OCI-LY3 (cell line): ENCODE results near the gene MS4A4E.

Experiments used
- H2AFZ ChIP-seq: fragments of 200-600, 300-600 bp; shearing (Covaris generic); 2 replicates; pipeline ENCODE4 v1.6.0; 2014; ENCODE audit warnings: antibody characterized with exemption, low read depth, low read length
- H3K27ac ChIP-seq: fragments of 200-600, 300-600 bp; sonication (generic); 2 replicates; pipeline ENCODE4 v1.5.1; 2014; ENCODE audit warnings: mild to moderate bottlenecking, low read length, moderate library complexity, mixed read lengths
- H3K27me3 ChIP-seq: fragments of 200-600, 300-600 bp; sonication (generic); 2 replicates; pipeline ENCODE4 v1.6.1; 2014; ENCODE audit warnings: low read depth, low read length, mixed read lengths
- H3K36me3 ChIP-seq: fragments of 200-600, 300-600 bp; sonication (generic); replicated peaks from 2 replicates; pipeline ENCODE3; 2014; ENCODE audit warnings: low read depth, low read length, mixed read lengths
- H3K4me1 ChIP-seq: fragments of 300-600, 200-600 bp; sonication (generic); 2 replicates; pipeline ENCODE4 v1.6.1; 2014; ENCODE audit warnings: low read length, mixed read lengths
- H3K4me2 ChIP-seq: fragments of 200-600, 300-600 bp; sonication (generic); 2 replicates; pipeline ENCODE4 v1.6.1; 2014; ENCODE audit warnings: low read length, mixed read lengths
- H3K4me3 ChIP-seq: fragments of 300-600, 200-600 bp; sonication (generic); 2 replicates; pipeline ENCODE4 v1.5.1; 2014; ENCODE audit warnings: antibody characterized with exemption, mild to moderate bottlenecking, low read length, moderate library complexity
- H3K79me2 ChIP-seq: fragments of 300-600, 200-600 bp; shearing (Covaris generic); 2 replicates; pipeline ENCODE4 v1.6.1; 2014; ENCODE audit warnings: mild to moderate bottlenecking, low read length, mixed read lengths
- H3K9ac ChIP-seq: fragments of 300-600, 200-600 bp; shearing (Covaris generic); 2 replicates; pipeline ENCODE4 v1.6.0; 2014; ENCODE audit warnings: mild to moderate bottlenecking, low read length, moderate library complexity
- H3K9me3 ChIP-seq: fragments of 200-600, 300-600 bp; shearing (Covaris generic); 2 replicates; pipeline ENCODE4 v1.6.1; 2014; ENCODE audit warnings: low read length, mixed read lengths; ENCODE audit not compliant: insufficient read depth
- H4K20me1 ChIP-seq: fragments of 200-600, 300-600 bp; sonication (generic); 2 replicates; pipeline ENCODE4 v1.6.1; 2016; ENCODE audit warnings: low read length, mixed read lengths; ENCODE audit not compliant: insufficient read depth
- CTCF ChIP-seq: fragments of 200-600, 300-600 bp; sonication (generic); IDR thresholded peaks from 2 replicates; pipeline ENCODE4 v1.5.1; 2014; ENCODE audit warnings: antibody characterized with exemption, low read length, low read depth
- EZH2phosphoT487 ChIP-seq: fragments of 200-600 bp; shearing (Covaris generic); IDR thresholded peaks from 2 replicates; pipeline ENCODE4 v1.6.1; 2018; ENCODE audit warnings: antibody characterized with exemption, mixed run types, low read depth

MS4A4E gene

GRCh38 chr11:60175860-60176275, 67.1 kb downstream of the MS4A4E start:
- H3K9me3 ChIP-seq, result peaks cover 15% of the 10 kb centered on the region
- H3K4me1 ChIP-seq, result peaks cover 10% of the 10 kb centered on the region
- TF ChIP-seq EZH2phosphoT487, result no peak
- no peak for TF ChIP-seq CTCF
- H3K4me2 ChIP-seq, result peak overlapping the region; percentile 20; the same call in 1 of the 2 replicates
- no peak overlapping the region for H3K9ac ChIP-seq
- H3K27ac ChIP-seq, result no peak overlapping the region
- H3K27me3 ChIP-seq, result no peaks in the 10 kb centered on the region; the same call in 1 of the 2 replicates
- H2AFZ ChIP-seq, result peak overlapping the region; percentile 45; the same call in 1 of the 2 replicates
- H4K20me1 ChIP-seq, result no peaks in the 10 kb centered on the region
- H3K4me3 ChIP-seq, result no peak overlapping the region
- H3K36me3 ChIP-seq, result no peaks in the 10 kb centered on the region
- no peaks in the 10 kb centered on the region for H3K79me2 ChIP-seq

GRCh38 chr11:60172011-60172410, 70.9 kb downstream of the MS4A4E start:
- Histone ChIP-seq H3K4me2 (no peak overlapping the region), H3K27me3 (no peaks in the 10 kb centered on the region; the same call in 1 of the 2 replicates), H3K79me2 (no peaks in the 10 kb centered on the region), H3K27ac (no peak overlapping the region), H3K4me3 (no peak overlapping the region), H3K9me3 (peaks cover 34% of the 10 kb centered on the region), H3K4me1 (peaks cover 16% of the 10 kb centered on the region), H3K9ac (no peak overlapping the region), H2AFZ (no peak overlapping the region), H3K36me3 (peaks cover 15% of the 10 kb centered on the region), H4K20me1 (no peaks in the 10 kb centered on the region)
- no peak for TF ChIP-seq CTCF
- no peak for TF ChIP-seq EZH2phosphoT487

- Histone ChIP-seq H3K4me3 (no peak overlapping the region), H3K9me3 (peaks cover 38% of the 10 kb centered on the region), H3K36me3 (peaks cover 15% of the 10 kb centered on the region), H3K9ac (no peak overlapping the region), H3K79me2 (no peaks in the 10 kb centered on the region), H3K27me3 (no peaks in the 10 kb centered on the region; the same call in 1 of the 2 replicates), H3K27ac (no peak overlapping the region), H3K4me1 (peaks cover 9% of the 10 kb centered on the region), H4K20me1 (no peaks in the 10 kb centered on the region), H2AFZ (no peak overlapping the region), H3K4me2 (no peak overlapping the region)
- TF ChIP-seq EZH2phosphoT487 (no peak), CTCF (no peak)
Measured at GRCh38 chr11:60170566-60170965, 72.4 kb downstream of the MS4A4E start.

- no peak for TF ChIP-seq EZH2phosphoT487
- TF ChIP-seq CTCF, result peak; percentile 41
- no peak overlapping the region for H3K9ac ChIP-seq
- H3K4me3 ChIP-seq, result no peak overlapping the region
- no peak overlapping the region for H2AFZ ChIP-seq
- no peaks in the 10 kb centered on the region; the same call in 1 of the 2 replicates for H3K27me3 ChIP-seq
- H3K27ac ChIP-seq, result no peak overlapping the region
- peaks cover 38% of the 10 kb centered on the region for H3K9me3 ChIP-seq
- peaks cover 6% of the 10 kb centered on the region; the same call in 1 of the 2 replicates for H3K4me1 ChIP-seq
- H3K36me3 ChIP-seq, result peaks cover 15% of the 10 kb centered on the region
- no peaks in the 10 kb centered on the region for H3K79me2 ChIP-seq
- no peak overlapping the region for H3K4me2 ChIP-seq
- H4K20me1 ChIP-seq, result no peaks in the 10 kb centered on the region
Measured at GRCh38 chr11:60169264-60169915, 73.5 kb downstream of the MS4A4E start.
